NCI-H2081 treated with DMSO at 0.1 percent for 48 hours (cell line): ENCODE results near the gene RUVBL2.

Source experiments
- DNase-seq: peaks from one replicate; lab custom pipeline; 2025; lab: John Stamatoyannopoulos, UW

Gene RUVBL2

GRCh38 chr19:48989701-48990291, 3.9 kb upstream of the RUVBL2 start:
- DNase-seq = no peak

- DNase-seq = no peak
These were observed 3.3 kb upstream of the RUVBL2 start for GRCh38 chr19:48990400-48990799.

- DNase-seq = no peak
These were observed 2.6 kb upstream of the RUVBL2 start for GRCh38 chr19:48991011-48991609.

- DNase-seq = no peak
These were observed 1.7 kb upstream of the RUVBL2 start for GRCh38 chr19:48991873-48992580.

GRCh38 chr19:48992581-48993174, 1.0 kb upstream of the RUVBL2 start:
- DNase-seq = no peak

- no peak for DNase-seq
These were observed 324 bp downstream of the RUVBL2 start for GRCh38 chr19:48994035-48994386.

GRCh38 chr19:48997972-48998371, 4.3 kb downstream of the RUVBL2 start:
- DNase-seq = no peak

- DNase-seq = no peak
These were observed 6.0 kb downstream of the RUVBL2 start for GRCh38 chr19:48999481-49000325.

- DNase-seq = no peak
These were observed 10.4 kb downstream of the RUVBL2 start for GRCh38 chr19:49004133-49004532.

- DNase-seq = no peak
These were observed 11.4 kb downstream of the RUVBL2 start for GRCh38 chr19:49004964-49005614.

GRCh38 chr19:49006905-49007304, 13.2 kb downstream of the RUVBL2 start:
- no peak for DNase-seq

GRCh38 chr19:49009828-49010227, 16.1 kb downstream of the RUVBL2 start:
- DNase-seq = no peak

GRCh38 chr19:49010453-49010852, 16.8 kb downstream of the RUVBL2 start:
- no peak for DNase-seq

GRCh38 chr19:49011194-49011593, 17.5 kb downstream of the RUVBL2 start:
- DNase-seq = no peak

- DNase-seq = no peak
These were observed 20.6 kb downstream of the RUVBL2 start for GRCh38 chr19:49014123-49014869.

- DNase-seq = no peak
These were observed 21.2 kb downstream of the RUVBL2 start for GRCh38 chr19:49014870-49015255.

GRCh38 chr19:49016067-49016839, 22.6 kb downstream of the RUVBL2 start:
- DNase-seq = no peak

- DNase-seq = no peak
These were observed 23.5 kb downstream of the RUVBL2 start, which contains the start of gene LHB for GRCh38 chr19:49017041-49017665. Gene LHB (minus strand): TSS chr19:49017091. CDS start chr19:49017081, 10 bp downstream.

- DNase-seq = no peak
These were observed 24.1 kb downstream of the RUVBL2 start for GRCh38 chr19:49017666-49018351.
